ACC112 (cell line): ENCODE measurements around the gene ZNF81.
"Not testable (repeated sequence)": the region's sequence is repeated elsewhere in the genome, so short reads cannot be mapped to it uniquely, and the experiment has no call there.

Experiments
- H2AFZ ChIP-seq: fragments of 200-600 bp; sonication (generic); one replicate; pipeline ENCODE4 v1.6.0; 2017; ENCODE audit warnings: antibody characterized with exemption, low read length; ENCODE audit not compliant: unreplicated experiment
- H3K27ac ChIP-seq: fragments of 200-600 bp; sonication (generic); 2 replicates; pipeline ENCODE4 v1.5.1; 2014; ENCODE audit warnings: low read depth, mild to moderate bottlenecking, antibody characterized with exemption, low read length, moderate library complexity
- H3K27me3 ChIP-seq: fragments of 200-600 bp; sonication (generic); 2 replicates; pipeline ENCODE4 v1.6.1; 2014; ENCODE audit warnings: mild to moderate bottlenecking, antibody characterized with exemption, low read length, moderate library complexity, mixed read lengths; ENCODE audit not compliant: insufficient read depth
- H3K36me3 ChIP-seq: fragments of 200-600 bp; sonication (generic); 2 replicates; pipeline ENCODE4 v1.6.1; 2016; ENCODE audit warnings: mild to moderate bottlenecking, antibody characterized with exemption, low read length, moderate library complexity, mixed read lengths; ENCODE audit not compliant: insufficient read depth
- H3K4me1 ChIP-seq: fragments of 200-600 bp; sonication (generic); one replicate; pipeline ENCODE4 v1.6.1; 2016; ENCODE audit warnings: low read length, mixed read lengths; ENCODE audit not compliant: insufficient read depth, unreplicated experiment, control insufficient read depth
- H3K4me3 ChIP-seq: fragments of 200-600 bp; sonication (generic); 2 replicates; pipeline ENCODE4 v1.5.1; 2014; ENCODE audit warnings: mild to moderate bottlenecking, low read depth, low read length
- H3K79me2 ChIP-seq: fragments of 200-600 bp; sonication (generic); one replicate; pipeline ENCODE4 v1.6.0; 2016; ENCODE audit warnings: low read length; ENCODE audit not compliant: control insufficient read depth, unreplicated experiment, insufficient read depth

ZNF81 gene

DNA sequence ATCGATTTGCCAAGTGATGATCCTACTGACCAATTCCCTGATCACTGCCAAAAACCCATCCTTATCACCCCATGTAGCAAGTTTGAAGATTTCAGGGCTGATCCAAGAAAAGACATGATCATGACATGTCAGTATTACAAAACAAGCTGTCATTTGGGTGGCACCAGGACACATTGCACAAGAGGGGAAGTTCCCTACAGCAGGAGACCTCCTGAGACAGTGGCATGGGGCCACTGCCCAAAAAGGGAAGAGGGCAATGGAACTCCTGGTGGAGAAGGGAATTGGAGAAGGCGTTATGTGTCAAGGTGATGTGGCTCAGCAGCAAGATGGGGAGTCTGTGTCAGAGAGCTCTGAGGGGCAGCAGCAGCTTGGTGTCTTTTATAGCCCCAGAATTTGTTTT lies 123.7 kb downstream of the ZNF81 start:
- Histone ChIP-seq H3K79me2 (no peaks in the 10 kb centered on the region), H3K27ac (no peak overlapping the region), H3K4me3 (no peak overlapping the region), H2AFZ (no peak overlapping the region), H3K27me3 (no peaks in the 10 kb centered on the region), H3K4me1 (no peaks in the 10 kb centered on the region), H3K36me3 (no peaks in the 10 kb centered on the region)

DNA sequence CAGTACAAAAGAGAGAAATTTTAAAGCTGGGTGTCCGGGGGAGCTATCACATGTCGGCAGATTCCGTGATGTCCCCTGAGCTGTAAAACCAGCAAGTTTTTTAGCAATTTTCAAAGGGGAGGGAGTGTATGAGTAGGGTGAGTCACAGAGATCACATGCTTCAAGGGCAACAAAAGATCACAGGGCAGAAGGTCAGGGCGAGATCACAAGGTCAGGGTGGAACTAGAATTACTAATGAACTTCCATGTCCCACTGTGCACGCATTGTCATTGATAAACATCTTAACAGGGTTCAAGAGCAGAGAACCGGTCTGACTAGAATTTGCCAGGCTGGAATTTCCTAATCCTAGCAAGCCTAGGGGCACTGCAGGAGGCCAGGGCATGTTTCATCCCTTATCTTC lies 125.1 kb downstream of the ZNF81 start:
- H3K4me3 ChIP-seq, H3K27me3 ChIP-seq: not testable (repeated sequence)

DNA sequence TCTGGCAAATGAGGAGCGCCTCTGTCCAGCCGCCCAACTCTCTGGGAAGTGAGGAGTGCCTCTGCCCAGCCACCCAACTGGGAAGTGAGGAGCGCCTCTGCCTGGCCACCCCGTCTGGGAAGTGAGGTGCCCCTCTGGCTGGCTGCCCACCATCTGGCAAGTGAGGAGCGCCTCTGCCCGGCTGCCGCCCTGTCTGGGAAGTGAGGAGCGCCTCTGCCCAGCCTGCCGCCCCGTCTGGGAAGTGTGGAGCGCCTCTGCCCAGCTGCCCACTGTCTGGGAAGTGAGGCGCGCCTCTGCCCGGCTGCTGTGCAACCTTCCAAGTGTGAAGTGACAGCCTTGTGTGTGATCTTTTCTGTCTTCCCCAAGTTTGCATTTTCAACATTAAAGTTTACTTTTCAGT lies 128.8 kb downstream of the ZNF81 start:
- H3K79me2 ChIP-seq, H2AFZ ChIP-seq, H3K36me3 ChIP-seq, H3K27ac ChIP-seq, H3K4me1 ChIP-seq, H3K27me3 ChIP-seq, H3K4me3 ChIP-seq: not testable (repeated sequence)

More for the DNA sequence above, 125.1 kb downstream of the ZNF81 start:
- H3K27ac ChIP-seq, H3K79me2 ChIP-seq, H2AFZ ChIP-seq, H3K36me3 ChIP-seq, H3K4me1 ChIP-seq: not testable (repeated sequence)
